ENCODE measurements around the gene HOXB8. TPM values are rescaled to one million over a fixed set of nuclear protein-coding genes. Genes with fewer than 3 reads are reported as not detected.

The HOXB8 gene
- total RNA-seq, 1 experiment from 2014 or later, result 45.9 TPM

- ChIA-PET POLR2A (no interaction called here), CTCF (interaction anchor here (0.7 kb wide), 1 partner anchor 20 kb away, joined by 3 read pairs; no protein-coding TSS in a partner anchor)
- Histone ChIP-seq H3K9me3 (ENCODE audit: control insufficient read depth, insufficient read depth, low read depth, low read length) (no peaks in the 10 kb centered on the region), H3K4me1 (ENCODE audit: control insufficient read depth, insufficient read depth, low read length) (peaks cover 94% of the 10 kb centered on the region), H3K27me3 (ENCODE audit: control insufficient read depth, insufficient read depth, low read length) (no peaks in the 10 kb centered on the region), H3K36me3 (ENCODE audit: control insufficient read depth, insufficient read depth, low read length) (peaks cover 5% of the 10 kb centered on the region; the same call in 1 of the 2 replicates), H3K27ac (ENCODE audit: low read length) (peak overlapping the region; percentile 97), H3K4me3 (ENCODE audit: low read depth in 2 of 2, low read length in 2 of 2) (peak overlapping the region; percentile 16 to 29)
- intact Hi-C loops (cut with micrococcal nuclease; ENCODE audit: unreplicated experiment) (no loop called here), in situ Hi-C loops (cut with HindIII; ENCODE audit: low pct_unique_long_range_greater_than_20kb, low sequenced_read_pairs) (no loop called here)
- ATAC-seq (no peak), DNase-seq (ENCODE audit: low read depth, low spot score) (no peak)
- no TSS peak for BruUV-seq (replicated peaks)
- TF ChIP-seq TCF7L2 (IDR thresholded peaks at IDR 0.05; ENCODE audit: low read depth, low read length) (no peak), SIN3A (IDR thresholded peaks at IDR 0.05; ENCODE audit: borderline replicate concordance, insufficient read depth, low read depth, low read length) (0 out of 2 replicates have a peak, but pooled peaks have one; percentile 5), REST (IDR thresholded peaks at IDR 0.05; ENCODE audit: insufficient read depth in 1 of 2, low read depth in 2 of 2, low read length in 1 of 2) (no peak), POLR2AphosphoS5 (IDR thresholded peaks at IDR 0.05; ENCODE audit: low read depth, low read length) (0 out of 2 replicates have a peak, but pooled peaks have one; percentile 20)
Measured at GRCh38 chr17:48564188-48565021, 50.7 kb downstream of the HOXB8 start.

GRCh38 chr17:48563867-48564187 is 51.3 kb downstream of the HOXB8 start:
- DNase-seq (ENCODE audit: low read depth, low spot score) (no peak), ATAC-seq (no peak)
- Histone ChIP-seq H3K27ac (ENCODE audit: low read length) (peak overlapping the region; percentile 97), H3K9me3 (ENCODE audit: control insufficient read depth, insufficient read depth, low read depth, low read length) (no peaks in the 10 kb centered on the region), H3K4me3 (ENCODE audit: low read depth in 2 of 2, low read length in 2 of 2) (peak overlapping the region; percentile 16 to 36; a peak in 3 of 4 replicates), H3K36me3 (ENCODE audit: control insufficient read depth, insufficient read depth, low read length) (peaks cover 4% of the 10 kb centered on the region; the same call in 1 of the 2 replicates), H3K27me3 (ENCODE audit: control insufficient read depth, insufficient read depth, low read length) (no peaks in the 10 kb centered on the region), H3K4me1 (ENCODE audit: control insufficient read depth, insufficient read depth, low read length) (peaks cover 94% of the 10 kb centered on the region)
- CTCF ChIA-PET, result interaction anchor here (0.7 kb wide), 2 partner anchors 15 to 20 kb away, joined by 3 read pairs; no protein-coding TSS in a partner anchor
- no TSS peak for BruUV-seq (replicated peaks)
- intact Hi-C loops (cut with micrococcal nuclease; ENCODE audit: unreplicated experiment) (no loop called here), in situ Hi-C loops (cut with HindIII; ENCODE audit: low pct_unique_long_range_greater_than_20kb, low sequenced_read_pairs) (no loop called here)
- TF ChIP-seq REST (IDR thresholded peaks at IDR 0.05; ENCODE audit: insufficient read depth in 1 of 2, low read depth in 2 of 2, low read length in 1 of 2) (no peak), POLR2AphosphoS5 (IDR thresholded peaks at IDR 0.05; ENCODE audit: low read depth, low read length) (no peak), TCF7L2 (IDR thresholded peaks at IDR 0.05; ENCODE audit: low read depth, low read length) (no peak), SIN3A (IDR thresholded peaks at IDR 0.05; ENCODE audit: borderline replicate concordance, insufficient read depth, low read depth, low read length) (no peak)
- TF ChIP-seq, protein P1, sequence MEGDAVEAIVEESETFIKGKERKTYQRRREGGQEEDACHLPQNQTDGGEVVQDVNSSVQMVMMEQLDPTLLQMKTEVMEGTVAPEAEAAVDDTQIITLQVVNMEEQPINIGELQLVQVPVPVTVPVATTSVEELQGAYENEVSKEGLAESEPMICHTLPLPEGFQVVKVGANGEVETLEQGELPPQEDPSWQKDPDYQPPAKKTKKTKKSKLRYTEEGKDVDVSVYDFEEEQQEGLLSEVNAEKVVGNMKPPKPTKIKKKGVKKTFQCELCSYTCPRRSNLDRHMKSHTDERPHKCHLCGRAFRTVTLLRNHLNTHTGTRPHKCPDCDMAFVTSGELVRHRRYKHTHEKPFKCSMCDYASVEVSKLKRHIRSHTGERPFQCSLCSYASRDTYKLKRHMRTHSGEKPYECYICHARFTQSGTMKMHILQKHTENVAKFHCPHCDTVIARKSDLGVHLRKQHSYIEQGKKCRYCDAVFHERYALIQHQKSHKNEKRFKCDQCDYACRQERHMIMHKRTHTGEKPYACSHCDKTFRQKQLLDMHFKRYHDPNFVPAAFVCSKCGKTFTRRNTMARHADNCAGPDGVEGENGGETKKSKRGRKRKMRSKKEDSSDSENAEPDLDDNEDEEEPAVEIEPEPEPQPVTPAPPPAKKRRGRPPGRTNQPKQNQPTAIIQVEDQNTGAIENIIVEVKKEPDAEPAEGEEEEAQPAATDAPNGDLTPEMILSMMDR (IDR thresholded peaks at IDR 0.05), result no peak
- POLR2A ChIA-PET, result no interaction called here
